ENCODE data around the gene HOTAIR.

Gene HOTAIR

DNA sequence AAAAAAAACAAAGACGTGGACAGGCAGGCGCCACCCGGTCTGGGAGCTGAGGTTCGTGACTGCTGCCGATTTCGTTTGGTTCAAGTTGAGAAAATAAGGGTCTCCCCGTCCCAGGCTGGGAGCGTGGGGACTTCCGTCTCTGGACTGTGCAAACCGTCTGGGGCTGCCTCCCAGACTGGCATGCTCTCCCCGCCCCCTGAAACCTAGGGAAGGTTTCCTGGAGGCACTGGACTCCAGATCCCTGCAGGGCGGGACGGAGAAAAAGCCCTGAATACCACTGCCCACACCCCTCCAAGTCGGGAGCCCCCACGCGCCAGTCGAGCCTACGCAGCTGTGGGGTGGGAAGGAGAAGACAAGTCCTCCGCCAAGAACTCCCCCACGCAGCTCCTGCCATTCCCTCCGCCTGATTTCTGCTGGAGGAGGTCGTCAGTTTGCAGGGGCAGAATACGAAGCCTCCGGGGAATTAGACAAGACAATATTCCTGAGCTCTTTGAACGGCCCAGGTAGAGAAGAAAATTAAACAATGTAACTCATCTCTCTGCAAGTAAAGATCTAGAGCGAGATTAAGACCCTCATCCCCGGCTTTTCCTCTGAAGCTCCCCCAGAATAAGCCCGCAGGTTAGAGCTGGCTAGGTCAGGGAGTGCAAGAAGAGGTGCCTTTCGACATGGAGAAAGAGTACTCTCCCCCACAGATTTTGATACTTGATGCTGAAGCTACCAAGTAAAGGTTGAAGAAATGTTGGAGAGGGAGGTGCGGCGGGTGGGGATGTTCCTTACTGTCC lies 46.5 kb downstream of the HOTAIR start:
- no peak for DNase-seq (ENCODE audit: low read depth in 2 of 2)

DNA sequence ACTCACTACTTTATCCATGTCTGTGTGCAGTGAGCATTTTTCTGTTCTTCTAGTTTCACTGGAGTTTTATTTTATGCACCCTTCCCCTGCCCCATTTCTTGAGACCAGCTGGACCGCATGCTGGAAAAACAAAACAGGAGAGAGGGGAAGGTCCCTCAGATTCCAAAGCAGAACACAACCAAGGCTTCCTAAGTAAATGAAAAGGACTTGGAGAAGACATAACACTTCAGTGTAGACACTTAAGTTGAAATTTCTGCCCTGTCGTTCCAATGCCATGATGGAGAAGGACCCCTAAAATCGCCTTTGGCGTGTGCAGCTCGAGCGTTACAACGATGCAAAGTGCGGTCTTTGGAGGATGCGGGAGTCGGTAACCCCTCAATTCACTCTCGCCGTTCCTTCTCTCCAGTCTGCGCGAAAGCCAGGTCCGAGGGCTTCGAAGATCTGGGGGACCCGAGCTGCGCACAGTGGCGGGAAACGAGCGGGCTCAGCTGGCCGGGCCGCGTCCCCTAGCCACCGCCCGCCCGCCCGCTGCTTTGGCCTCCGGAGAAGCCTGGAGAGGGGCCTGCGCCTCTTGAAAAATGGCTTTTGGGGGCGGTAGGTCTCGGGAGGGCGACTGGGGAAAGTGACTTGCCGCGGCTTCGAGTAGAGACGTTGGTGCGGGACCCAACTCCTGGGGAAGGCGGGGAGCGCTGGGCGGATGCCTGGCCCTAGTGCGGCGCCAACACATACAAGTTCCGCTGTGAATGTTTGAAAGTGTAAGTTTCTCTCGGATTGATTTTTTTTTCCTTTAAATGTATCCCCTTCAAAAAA lies 47.3 kb downstream of the HOTAIR start:
- DNase-seq (ENCODE audit: low read depth in 2 of 2), result no peak

DNA sequence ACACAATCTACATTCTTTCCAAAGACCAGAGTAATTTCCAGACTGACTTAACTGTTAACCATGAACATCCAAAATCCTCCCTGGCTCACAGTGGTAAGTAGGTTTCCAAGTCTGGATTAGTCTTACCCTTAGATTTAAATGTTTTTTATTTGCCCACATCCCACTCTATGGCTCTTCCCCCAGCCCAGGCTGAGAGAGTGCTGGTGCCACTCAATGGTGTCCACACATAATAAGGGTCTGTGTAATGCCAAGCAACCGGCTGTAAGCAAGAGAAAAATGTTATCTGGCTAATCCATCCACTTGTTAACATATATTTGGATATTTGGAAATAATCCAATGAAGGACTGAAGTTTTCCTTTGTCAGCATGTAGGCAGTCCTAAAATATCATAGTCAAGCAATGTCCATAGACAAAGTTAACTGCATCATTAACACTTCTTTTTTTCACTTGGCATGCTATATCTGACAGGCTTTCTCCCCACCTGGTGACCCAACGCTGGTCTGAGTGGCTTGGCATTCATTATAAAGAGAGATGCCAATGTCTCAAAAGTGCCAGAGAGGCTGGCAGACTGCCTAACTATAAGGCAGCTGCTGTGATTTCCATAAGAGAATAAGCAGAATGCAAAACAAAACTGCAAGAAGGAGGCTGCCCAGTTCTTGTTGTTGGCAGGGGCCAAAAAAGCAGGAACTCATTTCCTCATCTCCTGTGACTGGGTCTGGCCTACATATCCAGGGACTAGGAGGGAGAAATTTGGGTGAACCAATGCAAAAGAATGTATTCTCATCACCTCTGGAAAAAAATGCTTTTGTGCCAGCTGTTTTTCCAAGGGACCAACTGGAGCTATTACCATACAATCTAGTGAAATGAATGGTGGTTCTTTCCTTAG lies 50.0 kb downstream of the HOTAIR start:
- DNase-seq (ENCODE audit: low read depth in 2 of 2), result no peak

DNA sequence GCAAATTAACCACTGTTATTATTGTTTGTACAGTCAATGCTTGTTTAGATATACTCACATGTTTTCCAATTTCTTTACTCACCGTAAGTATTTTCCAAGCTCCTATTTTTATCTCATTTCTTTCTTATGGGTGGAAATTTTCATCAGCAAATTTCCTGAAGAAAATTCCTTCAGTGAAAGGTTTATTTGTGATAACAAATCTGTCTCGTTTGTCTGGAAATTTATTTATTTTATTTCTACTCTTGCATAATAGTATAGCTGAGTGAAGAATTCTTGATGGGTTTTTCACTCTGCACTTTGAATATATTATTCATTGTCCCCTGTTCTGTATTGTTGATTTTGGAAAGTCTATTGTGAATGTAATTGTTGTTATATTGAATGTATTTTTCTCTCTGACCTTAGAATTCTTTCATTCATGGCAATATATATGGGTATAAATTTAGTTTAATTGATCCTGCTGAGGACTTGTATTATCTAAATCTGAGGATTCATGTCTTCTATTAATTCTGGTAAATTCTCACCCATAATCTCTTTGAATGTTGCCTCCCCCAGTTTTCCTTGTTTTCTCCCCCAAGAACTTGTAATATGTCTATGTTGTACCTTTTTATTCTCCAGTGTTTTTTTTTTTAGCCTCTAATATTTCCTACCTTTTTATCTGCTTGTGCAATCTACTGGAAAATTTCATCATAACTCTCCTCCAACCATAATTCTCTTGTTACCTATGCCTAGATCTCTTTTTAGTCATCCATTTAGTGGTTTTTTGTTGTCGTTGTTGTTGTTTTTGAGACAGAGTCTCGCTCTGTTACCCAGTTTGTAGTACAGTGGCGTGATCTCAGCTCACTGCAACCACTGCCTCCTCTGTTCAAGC lies 57.7 kb downstream of the HOTAIR start:
- DNase-seq (ENCODE audit: low read depth in 2 of 2), result no peak

All from stimulated activated CD8-positive, alpha-beta memory T cell treated with anti-CD3 and anti-CD28 coated beads, Interleukin-15, amount 100 ng/mL, for 4 hours (primary cell).